ENCODE data around the gene CABP2. TPM values are rescaled to one million over a fixed set of nuclear protein-coding genes. Genes with fewer than 3 reads are reported as not detected.

CABP2 gene
- total and polyA plus RNA-seq, 10 of the 15 experiments (the other 5 are each of a cell fraction or from before 2014, with no cell fraction given), result not detected

- TF ChIP-seq SKIL (IDR thresholded peaks at IDR 0.05; ENCODE audit: low read depth, poor library complexity, severe bottlenecking) (no peak), BACH1 (IDR thresholded peaks at IDR 0.05; ENCODE audit: borderline replicate concordance) (no peak; the same call in 1 of the 2 replicates), PRDM15 (CRISPR knock-in tag; IDR thresholded peaks at IDR 0.05) (no peak), MTA2 (IDR thresholded peaks at IDR 0.05; ENCODE audit: low read depth) (peak; percentile 26; the same call in 1 of the 2 replicates), NBN (IDR thresholded peaks at IDR 0.05) (peak; percentile 88), GATAD2B (conservative IDR thresholded peaks at IDR 0.05; ENCODE audit: low read depth) (peak; percentile 63; the same call in 1 of the 2 replicates), RB1 (IDR thresholded peaks at IDR 0.05; ENCODE audit: borderline replicate concordance) (0 out of 2 replicates have a peak, but pooled peaks have one; percentile 37), ZNF592 (IDR thresholded peaks at IDR 0.05) (no peak), TBL1XR1 (IDR thresholded peaks at IDR 0.05; ENCODE audit: low read depth, low read length) (peak; percentile 24; the same call in 1 of the 2 replicates), POLR2A (IDR thresholded peaks at IDR 0.05; ENCODE audit: low read depth, low read length) (peak; percentile 83), SP1 (IDR thresholded peaks at IDR 0.05; ENCODE audit: low read depth, low read length) (peak; percentile 35), SMAD5 (IDR thresholded peaks at IDR 0.05; ENCODE audit: low read depth) (0 out of 2 replicates have a peak, but pooled peaks have one; percentile 51), BCLAF1 (IDR thresholded peaks at IDR 0.05) (no peak), PAX5 (IDR thresholded peaks at IDR 0.05; ENCODE audit: borderline replicate concordance, low read depth, low read length) (peak; percentile 13; the same call in 1 of the 2 replicates), WRNIP1 (IDR thresholded peaks at IDR 0.05; ENCODE audit: borderline replicate concordance, low read depth, low read length) (no peak), NFYB (IDR thresholded peaks at IDR 0.05; ENCODE audit: insufficient read depth, low read depth, low read length) (no peak), POLR2AphosphoS5 (IDR thresholded peaks at IDR 0.05; ENCODE audit: low read length) (peak; percentile 68; the same call in 1 of the 2 replicates), POU2F2 (IDR thresholded peaks at IDR 0.05; ENCODE audit: borderline replicate concordance, low read depth, low read length) (peak; percentile 52; the same call in 1 of the 3 replicates)
Measured at GRCh38 chr11:67484847-67485311, 38.4 kb downstream of the CABP2 start (continued).
